ENCODE data around the gene SUGP1.

Gene SUGP1

DNA sequence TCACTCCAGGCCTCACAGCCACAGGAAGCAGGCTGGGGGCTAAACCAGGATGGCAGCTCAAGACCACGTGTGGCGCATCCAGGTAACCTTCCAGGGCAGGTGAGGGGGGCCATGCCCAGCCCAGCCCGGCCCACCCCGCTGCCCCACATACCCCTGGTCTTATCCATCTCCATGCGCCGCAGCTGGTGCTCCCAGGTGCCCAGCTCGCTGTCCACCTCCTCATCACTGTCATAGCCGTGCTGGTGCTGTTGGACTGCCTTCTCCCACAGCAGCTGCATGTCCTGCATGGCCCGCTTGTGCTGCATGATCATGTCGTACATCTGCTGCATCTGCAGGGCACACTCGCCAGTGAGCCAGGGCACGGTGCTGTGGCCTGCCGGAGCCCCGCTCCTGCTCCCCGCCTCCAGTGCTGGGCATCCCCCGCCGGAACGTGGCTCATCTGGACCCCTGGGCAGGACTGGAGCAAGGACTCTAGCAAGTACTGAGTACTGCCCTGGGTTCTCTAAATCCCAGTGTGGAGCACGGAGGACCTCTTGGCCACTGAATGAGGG is 41.2 kb downstream of the SUGP1 start:
- no peak overlapping the region for H3K4me3 ChIP-seq (ENCODE audit: low read length)

DNA sequence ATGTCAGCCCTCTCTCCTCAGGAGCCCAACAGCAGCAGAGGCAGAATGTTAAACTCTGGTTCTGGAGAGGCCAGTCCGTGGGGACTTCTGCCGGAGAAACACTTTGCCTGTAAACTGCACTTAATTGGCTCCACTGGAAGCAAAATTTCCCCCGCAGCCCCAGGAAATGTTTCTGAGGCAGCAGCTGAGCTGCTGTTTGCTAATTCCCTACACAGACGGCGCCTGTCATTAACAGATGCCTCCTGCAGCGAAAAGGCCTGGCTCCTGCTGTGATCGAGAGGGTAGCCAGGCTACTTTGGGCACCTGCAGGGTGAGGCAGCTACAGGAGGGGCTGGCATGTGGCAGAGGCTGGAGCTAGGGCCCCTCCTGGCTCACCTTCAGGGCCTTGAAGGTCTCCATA is 42.0 kb downstream of the SUGP1 start:
- Histone ChIP-seq H3K27me3 (ENCODE audit: control insufficient read depth, insufficient read depth, low read length) (no peaks in the 10 kb centered on the region), H3K9ac (ENCODE audit: low read length) (no peak overlapping the region), H3K4me3 (ENCODE audit: low read length) (no peak overlapping the region), H3K36me3 (ENCODE audit: control insufficient read depth, insufficient read depth, low read length) (peaks cover 38% of the 10 kb centered on the region), H3K4me1 (ENCODE audit: control insufficient read depth, insufficient read depth, low read length) (no peaks in the 10 kb centered on the region), H3K27ac (ENCODE audit: low read depth, low read length) (no peak overlapping the region)

More for the DNA sequence above, 41.2 kb downstream of the SUGP1 start:
- Histone ChIP-seq H3K27ac (ENCODE audit: low read depth, low read length) (no peak overlapping the region), H3K27me3 (ENCODE audit: control insufficient read depth, insufficient read depth, low read length) (no peaks in the 10 kb centered on the region), H3K9ac (ENCODE audit: low read length) (no peak overlapping the region), H3K4me1 (ENCODE audit: control insufficient read depth, insufficient read depth, low read length) (no peaks in the 10 kb centered on the region), H3K36me3 (ENCODE audit: control insufficient read depth, insufficient read depth, low read length) (peaks cover 44% of the 10 kb centered on the region)

DNA sequence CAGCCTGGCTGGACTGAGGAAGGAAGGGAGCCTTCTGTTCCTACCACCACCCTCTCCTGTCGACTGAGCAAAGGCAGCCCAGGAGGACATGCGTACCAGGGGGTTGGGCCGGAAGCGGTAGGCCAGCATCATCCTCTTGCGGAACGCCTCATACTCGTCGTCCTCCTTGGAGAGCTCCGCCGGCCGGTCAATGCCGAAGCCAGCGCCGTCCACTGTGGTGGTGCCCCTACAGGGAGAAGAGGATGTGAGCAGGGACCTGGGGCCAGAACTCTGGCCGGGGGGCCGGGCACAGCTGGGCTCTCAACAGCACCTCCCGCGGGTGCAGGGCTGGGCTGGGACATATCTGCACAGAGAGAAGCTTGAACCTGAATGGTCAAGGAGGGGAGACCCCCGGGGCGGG is 43.5 kb downstream of the SUGP1 start:
- Histone ChIP-seq H3K4me1 (ENCODE audit: control insufficient read depth, insufficient read depth, low read length) (no peaks in the 10 kb centered on the region), H3K27me3 (ENCODE audit: control insufficient read depth, insufficient read depth, low read length) (peaks cover 4% of the 10 kb centered on the region), H3K4me3 (ENCODE audit: low read length) (no peak overlapping the region), H3K9ac (ENCODE audit: low read length) (no peak overlapping the region), H3K36me3 (ENCODE audit: control insufficient read depth, insufficient read depth, low read length) (peaks cover 38% of the 10 kb centered on the region), H3K27ac (ENCODE audit: low read depth, low read length) (no peak overlapping the region)

DNA sequence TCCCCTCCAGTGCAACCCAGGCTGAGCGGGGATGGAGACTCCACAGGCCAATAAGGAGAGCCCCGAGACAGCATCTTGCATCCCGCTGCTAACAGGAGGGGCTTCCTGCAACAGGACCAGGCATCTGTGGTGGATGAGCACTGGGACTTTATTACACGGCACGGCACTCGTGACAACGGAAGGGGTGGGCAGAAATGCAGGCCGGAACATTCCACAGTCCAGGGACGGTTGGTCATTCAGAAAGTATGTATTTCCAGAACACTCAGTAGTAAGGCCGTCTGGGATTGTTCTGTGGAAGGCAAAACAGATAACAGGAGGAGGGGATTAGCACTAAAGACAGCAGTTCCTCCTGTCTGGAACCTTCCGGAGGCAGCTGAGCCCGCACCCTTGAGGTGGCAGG is 43.9 kb downstream of the SUGP1 start:
- Histone ChIP-seq H3K4me1 (ENCODE audit: control insufficient read depth, insufficient read depth, low read length) (no peaks in the 10 kb centered on the region), H3K4me3 (ENCODE audit: low read length) (no peak overlapping the region), H3K27ac (ENCODE audit: low read depth, low read length) (no peak overlapping the region), H3K36me3 (ENCODE audit: control insufficient read depth, insufficient read depth, low read length) (peaks cover 35% of the 10 kb centered on the region), H3K9ac (ENCODE audit: low read length) (no peak overlapping the region), H3K27me3 (ENCODE audit: control insufficient read depth, insufficient read depth, low read length) (peaks cover 4% of the 10 kb centered on the region)

DNA sequence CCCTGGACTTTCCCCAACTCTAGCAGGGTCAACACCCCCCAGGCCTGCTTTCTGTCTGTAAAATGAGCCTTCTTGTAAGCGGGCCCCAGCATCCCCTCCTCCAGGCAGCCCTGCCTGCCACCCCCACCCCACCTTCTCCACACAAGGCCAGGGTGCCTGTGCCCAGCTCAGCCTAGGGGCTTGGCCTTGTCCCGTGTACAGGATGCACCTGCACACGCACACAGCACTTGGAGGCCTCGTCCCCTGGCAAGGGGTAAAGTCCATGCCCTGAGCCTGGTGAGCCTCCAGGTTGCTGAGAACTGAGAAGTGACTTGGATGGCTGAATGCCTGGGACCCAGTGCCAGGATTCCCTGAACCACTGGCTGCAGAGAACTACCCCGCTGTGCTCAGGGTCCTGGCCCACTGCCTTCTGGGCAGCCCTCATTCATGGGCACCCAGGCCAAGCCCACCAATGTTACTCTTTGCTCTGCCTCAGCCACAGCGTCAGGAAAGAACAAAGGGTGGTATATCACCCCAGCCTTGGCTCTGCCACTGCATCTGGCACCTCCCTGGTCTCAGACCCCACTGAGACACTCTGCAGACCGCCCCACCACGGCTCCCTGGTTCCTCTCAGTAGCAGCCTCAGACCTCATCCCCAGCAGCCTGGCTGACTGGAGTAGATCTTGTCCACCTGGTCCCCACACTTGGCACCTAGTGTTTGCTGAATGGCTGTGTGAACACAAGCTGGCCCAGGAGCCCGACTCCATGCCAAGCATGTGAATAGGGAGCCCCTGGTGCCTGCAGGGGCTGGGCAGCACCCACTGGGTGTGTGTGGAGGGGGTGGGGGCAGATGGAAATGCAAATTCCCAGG is 45.4 kb downstream of the SUGP1 start:
- Histone ChIP-seq H3K27ac (ENCODE audit: low read depth, low read length) (no peak overlapping the region), H3K36me3 (ENCODE audit: control insufficient read depth, insufficient read depth, low read length) (peaks cover 29% of the 10 kb centered on the region)

DNA sequence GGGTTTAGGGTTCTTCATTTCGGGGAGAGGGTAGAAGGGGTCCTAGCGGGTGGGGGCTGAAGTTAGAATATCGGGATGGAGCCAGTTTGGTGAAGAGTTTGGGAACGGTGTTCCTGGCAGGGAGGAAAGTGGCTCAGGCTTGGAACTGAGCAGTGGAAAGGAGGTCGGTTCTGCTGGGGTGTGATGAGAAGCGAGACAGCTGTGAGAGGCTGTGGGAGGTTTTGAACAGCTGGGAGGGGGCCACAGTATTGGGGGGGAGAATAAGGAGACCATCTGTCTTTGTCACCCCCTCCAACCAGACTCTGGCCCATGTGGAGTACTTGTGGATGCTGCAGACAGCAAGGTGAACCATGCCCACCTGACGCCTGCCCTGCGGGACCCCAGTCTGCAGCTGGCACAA is 46.2 kb downstream of the SUGP1 start:
- H3K27me3 ChIP-seq (ENCODE audit: control insufficient read depth, insufficient read depth, low read length), result peaks cover 4% of the 10 kb centered on the region
- H3K27ac ChIP-seq (ENCODE audit: low read depth, low read length), result no peak overlapping the region
- no peak overlapping the region for H3K9ac ChIP-seq (ENCODE audit: low read length)
- no peak overlapping the region for H3K4me3 ChIP-seq (ENCODE audit: low read length)
- H3K4me1 ChIP-seq (ENCODE audit: control insufficient read depth, insufficient read depth, low read length), result no peaks in the 10 kb centered on the region
- peaks cover 22% of the 10 kb centered on the region for H3K36me3 ChIP-seq (ENCODE audit: control insufficient read depth, insufficient read depth, low read length)

More for the DNA sequence above, 45.4 kb downstream of the SUGP1 start:
- Histone ChIP-seq H3K9ac (ENCODE audit: low read length) (no peak overlapping the region), H3K27me3 (ENCODE audit: control insufficient read depth, insufficient read depth, low read length) (peaks cover 4% of the 10 kb centered on the region), H3K4me1 (ENCODE audit: control insufficient read depth, insufficient read depth, low read length) (no peaks in the 10 kb centered on the region), H3K4me3 (ENCODE audit: low read length) (no peak overlapping the region)

DNA sequence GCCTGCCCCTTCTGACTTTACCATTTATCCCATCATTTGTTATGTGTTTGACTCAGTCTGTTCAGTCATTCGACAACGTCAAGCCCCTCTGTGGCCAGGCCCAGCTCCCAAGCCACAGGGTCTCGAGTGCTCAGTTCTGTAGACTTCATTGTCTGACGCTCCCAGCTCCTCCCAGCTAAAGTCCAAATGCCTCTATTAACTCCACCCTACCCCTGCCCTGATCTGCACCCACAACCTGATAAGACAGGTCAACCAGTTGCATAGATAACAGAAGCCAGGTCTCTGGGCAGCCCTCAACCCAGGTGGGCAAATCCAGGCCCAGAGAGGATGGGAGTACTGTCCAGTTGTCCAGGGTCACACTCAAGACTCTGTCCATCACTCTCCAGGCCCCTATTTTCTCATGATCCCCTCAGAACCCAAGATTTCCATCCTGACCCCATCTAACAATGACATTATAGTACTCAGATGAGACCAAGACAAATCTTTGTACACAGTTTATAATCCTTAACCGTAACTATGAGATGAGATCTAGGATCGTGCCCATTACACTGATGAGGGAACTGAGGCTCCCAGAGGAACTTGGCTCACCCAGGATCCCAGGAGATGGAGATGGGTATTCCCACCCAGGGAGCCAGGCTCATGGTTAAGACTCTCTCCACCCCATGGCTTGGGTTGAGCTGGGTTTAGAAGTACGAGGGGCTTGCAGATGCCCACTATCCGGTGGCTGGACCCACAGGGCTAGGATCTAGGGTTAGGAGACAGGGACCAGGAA is 48.3 kb downstream of the SUGP1 start:
- Histone ChIP-seq H3K9ac (ENCODE audit: low read length) (no peak overlapping the region), H3K4me3 (ENCODE audit: low read length) (no peak overlapping the region), H3K36me3 (ENCODE audit: control insufficient read depth, insufficient read depth, low read length) (peaks cover 4% of the 10 kb centered on the region), H3K27me3 (ENCODE audit: control insufficient read depth, insufficient read depth, low read length) (peaks cover 4% of the 10 kb centered on the region), H3K4me1 (ENCODE audit: control insufficient read depth, insufficient read depth, low read length) (no peaks in the 10 kb centered on the region), H3K27ac (ENCODE audit: low read depth, low read length) (no peak overlapping the region)

DNA sequence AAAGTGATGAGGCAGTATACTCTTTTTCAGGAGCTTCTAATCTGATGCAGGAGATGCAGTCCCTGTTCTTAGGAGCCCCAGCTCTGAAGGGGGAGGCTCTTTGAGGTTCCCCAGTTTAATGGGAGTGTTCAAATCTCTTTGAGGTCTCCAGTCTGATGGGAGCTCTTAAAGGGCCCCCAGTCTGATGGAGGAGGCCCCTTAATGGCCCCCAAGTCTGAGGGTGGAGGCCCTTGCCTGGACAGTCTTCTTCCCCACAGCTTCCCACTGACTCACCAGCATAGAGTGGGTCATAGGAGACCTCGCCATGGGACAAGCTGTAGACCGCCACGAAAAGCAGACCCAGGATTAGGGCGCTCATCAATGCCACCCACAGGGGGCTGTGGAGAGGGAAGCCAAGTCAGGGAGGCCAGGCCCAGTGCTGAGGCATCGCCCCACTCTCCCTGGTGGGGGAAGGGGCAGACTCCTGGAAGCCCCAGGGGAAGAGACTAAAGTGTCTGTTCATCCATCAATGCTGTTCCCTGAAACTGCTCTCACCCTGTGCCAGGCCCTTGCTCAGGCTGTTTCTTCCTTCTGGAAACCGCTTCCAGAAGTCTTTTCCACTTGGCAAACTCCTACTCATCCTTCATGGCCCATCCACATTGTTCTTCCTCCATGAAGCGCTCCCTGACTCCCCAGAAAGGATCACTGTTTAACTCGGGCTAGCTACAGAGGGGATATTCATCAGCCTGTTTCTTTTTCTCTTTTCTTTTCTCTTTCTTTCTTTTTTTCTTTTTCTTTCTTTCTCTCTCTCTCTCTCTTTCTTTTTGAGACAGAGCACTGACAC is 49.3 kb downstream of the SUGP1 start:
- peaks cover 4% of the 10 kb centered on the region for H3K27me3 ChIP-seq (ENCODE audit: control insufficient read depth, insufficient read depth, low read length)
- H3K36me3 ChIP-seq (ENCODE audit: control insufficient read depth, insufficient read depth, low read length), result no peaks in the 10 kb centered on the region
- no peak overlapping the region for H3K27ac ChIP-seq (ENCODE audit: low read depth, low read length)
- no peak overlapping the region for H3K9ac ChIP-seq (ENCODE audit: low read length)
- H3K4me3 ChIP-seq (ENCODE audit: low read length), result no peak overlapping the region
- H3K4me1 ChIP-seq (ENCODE audit: control insufficient read depth, insufficient read depth, low read length), result no peaks in the 10 kb centered on the region

DNA sequence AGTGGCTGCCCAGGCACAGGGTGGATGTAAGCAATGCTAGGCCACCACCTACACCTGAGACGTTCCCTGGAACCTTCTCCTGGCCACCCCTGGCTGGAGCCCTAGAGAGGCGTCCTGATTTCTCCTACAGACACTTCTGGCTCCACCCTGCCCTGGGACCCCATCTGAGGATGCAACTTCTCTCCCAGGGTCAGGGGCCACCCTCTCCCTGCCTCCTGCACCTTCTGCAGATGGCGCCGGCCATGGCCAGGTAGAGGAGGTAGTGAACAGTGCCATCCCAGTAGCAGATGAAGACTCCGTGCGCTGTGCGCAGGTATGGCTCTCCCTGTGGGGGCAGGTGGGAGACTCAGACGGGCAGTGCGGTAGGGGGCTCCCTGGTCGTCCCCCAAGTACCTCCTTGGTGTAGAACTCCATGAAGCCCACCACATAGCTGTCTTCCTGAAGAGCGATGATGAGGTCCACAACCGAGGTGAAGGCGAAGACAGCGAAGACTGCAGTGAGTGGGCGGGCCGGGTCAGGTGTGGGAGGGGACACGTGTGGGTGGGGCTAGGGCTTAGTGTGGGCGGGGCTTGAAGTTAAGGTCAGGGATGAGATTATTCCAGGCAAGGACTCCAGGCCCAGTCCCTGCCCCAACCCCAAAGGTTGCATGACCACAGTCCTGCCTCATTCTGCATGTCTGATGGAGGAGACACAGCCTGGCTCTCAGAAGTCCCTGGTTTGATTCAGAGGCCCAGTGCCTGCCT is 50.2 kb downstream of the SUGP1 start:
- Histone ChIP-seq H3K4me3 (ENCODE audit: low read length) (no peak overlapping the region), H3K4me1 (ENCODE audit: control insufficient read depth, insufficient read depth, low read length) (no peaks in the 10 kb centered on the region), H3K27ac (ENCODE audit: low read depth, low read length) (no peak overlapping the region), H3K27me3 (ENCODE audit: control insufficient read depth, insufficient read depth, low read length) (peaks cover 4% of the 10 kb centered on the region), H3K9ac (ENCODE audit: low read length) (no peak overlapping the region), H3K36me3 (ENCODE audit: control insufficient read depth, insufficient read depth, low read length) (no peaks in the 10 kb centered on the region)

DNA sequence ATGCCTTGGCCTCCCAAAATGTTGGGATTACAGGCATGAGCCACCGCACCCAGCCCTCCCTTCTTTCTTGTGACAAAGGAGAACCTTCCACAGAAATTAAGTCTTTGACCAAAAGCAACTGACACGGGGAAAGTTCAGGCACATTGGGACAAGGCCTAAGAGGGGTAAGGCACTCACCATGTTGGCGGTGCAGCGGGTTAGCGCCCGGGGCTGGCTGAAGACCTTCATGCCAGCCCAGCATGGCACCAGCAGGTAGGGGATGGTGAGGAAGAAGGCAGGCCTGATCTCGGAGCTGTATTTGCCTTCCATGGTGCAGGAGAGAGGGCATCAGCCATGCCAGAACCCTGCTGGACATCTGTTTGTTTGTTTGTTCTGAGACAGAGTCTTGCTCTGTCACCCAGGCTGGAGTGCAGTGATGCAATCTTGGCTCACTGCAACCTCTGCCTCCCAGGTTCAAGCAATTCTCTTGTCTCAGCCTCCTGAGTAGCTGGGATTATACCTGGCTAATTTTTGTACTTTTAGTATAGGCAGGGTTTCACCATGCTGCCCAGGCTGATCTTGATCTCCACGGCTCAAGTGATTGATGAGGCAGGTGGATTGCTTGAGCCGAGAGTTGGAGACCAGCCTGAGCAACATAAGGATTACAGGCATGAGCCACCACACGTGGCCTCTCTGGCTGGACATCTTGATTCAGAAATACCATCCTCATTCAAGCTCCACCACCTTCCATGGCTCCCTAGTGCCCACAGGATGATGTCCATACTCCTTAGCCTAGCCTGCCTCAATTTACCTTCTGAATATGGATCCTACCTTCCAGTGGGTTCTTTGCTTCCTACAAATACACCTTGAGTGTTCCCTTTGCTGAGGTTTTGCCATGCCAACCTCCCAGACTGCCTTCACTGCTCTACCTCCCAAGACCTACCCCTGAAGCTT is 51.6 kb downstream of the SUGP1 start:
- H3K27ac ChIP-seq (ENCODE audit: low read depth, low read length), result no peak overlapping the region
- no peak overlapping the region for H3K4me3 ChIP-seq (ENCODE audit: low read length)
- H3K4me1 ChIP-seq (ENCODE audit: control insufficient read depth, insufficient read depth, low read length), result no peaks in the 10 kb centered on the region
- H3K9ac ChIP-seq (ENCODE audit: low read length), result no peak overlapping the region
- peaks cover 6% of the 10 kb centered on the region for H3K27me3 ChIP-seq (ENCODE audit: control insufficient read depth, insufficient read depth, low read length)
- H3K36me3 ChIP-seq (ENCODE audit: control insufficient read depth, insufficient read depth, low read length), result no peaks in the 10 kb centered on the region

DNA sequence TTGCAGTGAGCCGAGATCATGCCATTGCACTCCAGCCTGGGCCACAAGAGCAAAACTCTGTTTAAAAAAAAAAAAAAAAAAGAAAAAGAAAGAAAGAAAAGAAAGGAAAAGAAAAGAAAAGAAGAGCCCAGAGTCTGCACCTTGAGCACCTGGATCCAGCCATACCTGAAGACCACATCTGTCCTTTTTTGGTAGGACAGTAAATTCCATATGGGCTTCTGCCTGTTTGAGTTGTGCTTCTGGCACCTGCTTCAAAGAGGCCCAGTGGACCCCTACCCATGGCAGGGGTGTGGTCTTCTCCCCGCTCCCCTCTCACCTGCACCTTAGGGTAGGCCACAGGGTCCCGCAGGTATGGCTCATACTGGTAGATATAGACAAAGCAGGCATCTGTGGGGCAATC is 53.0 kb downstream of the SUGP1 start:
- Histone ChIP-seq H3K4me1 (ENCODE audit: control insufficient read depth, insufficient read depth, low read length) (no peaks in the 10 kb centered on the region), H3K36me3 (ENCODE audit: control insufficient read depth, insufficient read depth, low read length) (no peaks in the 10 kb centered on the region), H3K27me3 (ENCODE audit: control insufficient read depth, insufficient read depth, low read length) (peaks cover 6% of the 10 kb centered on the region), H3K9ac (ENCODE audit: low read length) (no peak overlapping the region), H3K27ac (ENCODE audit: low read depth, low read length) (no peak overlapping the region), H3K4me3 (ENCODE audit: low read length) (no peak overlapping the region)
